ENCODE results near the gene CFAP68.

DNA sequence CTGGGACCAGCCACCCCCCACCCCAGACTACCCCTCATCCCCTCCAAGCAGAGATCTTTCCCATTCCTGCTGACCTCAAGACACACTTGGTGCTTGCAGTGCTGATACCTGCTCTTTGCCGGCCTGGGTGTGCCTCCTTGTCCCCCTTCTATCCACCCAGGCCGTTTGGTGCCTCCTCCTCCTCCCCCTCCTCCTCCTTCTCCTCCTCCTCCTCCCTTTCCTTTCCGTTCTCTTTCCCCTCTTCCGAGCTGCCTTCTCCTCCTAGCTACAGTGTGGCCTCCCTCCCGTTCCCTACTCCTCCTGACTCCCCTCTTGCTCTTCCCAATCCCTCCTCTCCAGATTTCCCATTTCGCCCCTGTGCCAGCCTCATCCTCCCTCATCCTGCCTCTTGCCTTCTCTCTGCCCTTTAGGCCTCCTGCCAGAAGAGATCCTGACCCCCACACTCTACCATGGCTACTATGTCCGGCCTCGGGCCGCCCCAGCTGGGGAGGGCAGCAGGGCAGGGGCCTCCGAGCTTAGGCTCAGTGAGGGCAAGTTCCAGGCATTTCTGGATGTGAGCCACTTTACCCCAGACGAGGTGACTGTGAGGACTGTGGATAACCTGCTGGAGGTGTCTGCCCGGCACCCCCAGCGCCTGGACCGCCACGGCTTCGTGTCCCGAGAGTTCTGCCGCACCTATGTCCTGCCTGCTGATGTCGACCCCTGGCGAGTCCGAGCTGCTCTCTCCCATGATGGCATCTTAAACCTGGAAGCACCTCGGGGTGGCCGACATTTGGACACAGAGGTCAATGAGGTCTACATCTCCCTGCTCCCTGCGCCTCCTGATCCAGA lies 33.9 kb downstream of the CFAP68 start:
- TF ChIP-seq, protein P1, sequence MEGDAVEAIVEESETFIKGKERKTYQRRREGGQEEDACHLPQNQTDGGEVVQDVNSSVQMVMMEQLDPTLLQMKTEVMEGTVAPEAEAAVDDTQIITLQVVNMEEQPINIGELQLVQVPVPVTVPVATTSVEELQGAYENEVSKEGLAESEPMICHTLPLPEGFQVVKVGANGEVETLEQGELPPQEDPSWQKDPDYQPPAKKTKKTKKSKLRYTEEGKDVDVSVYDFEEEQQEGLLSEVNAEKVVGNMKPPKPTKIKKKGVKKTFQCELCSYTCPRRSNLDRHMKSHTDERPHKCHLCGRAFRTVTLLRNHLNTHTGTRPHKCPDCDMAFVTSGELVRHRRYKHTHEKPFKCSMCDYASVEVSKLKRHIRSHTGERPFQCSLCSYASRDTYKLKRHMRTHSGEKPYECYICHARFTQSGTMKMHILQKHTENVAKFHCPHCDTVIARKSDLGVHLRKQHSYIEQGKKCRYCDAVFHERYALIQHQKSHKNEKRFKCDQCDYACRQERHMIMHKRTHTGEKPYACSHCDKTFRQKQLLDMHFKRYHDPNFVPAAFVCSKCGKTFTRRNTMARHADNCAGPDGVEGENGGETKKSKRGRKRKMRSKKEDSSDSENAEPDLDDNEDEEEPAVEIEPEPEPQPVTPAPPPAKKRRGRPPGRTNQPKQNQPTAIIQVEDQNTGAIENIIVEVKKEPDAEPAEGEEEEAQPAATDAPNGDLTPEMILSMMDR (IDR thresholded peaks at IDR 0.05), result no peak
- TF ChIP-seq POLR2A (IDR thresholded peaks at IDR 0.05), result no peak
